Astrocyte of the spinal cord (primary cell): ENCODE measurements around the gene MAGI1.

Source experiments
- DNase-seq: peaks from one replicate; pipeline ENCODE4 v3.0.0; 2011; ENCODE audit warnings: low read depth, low spot score
- H3K4me3 ChIP-seq: 2 replicates; pipeline ENCODE4 v1.5.1; 2011; ENCODE audit warnings: low read depth, mild to moderate bottlenecking, low read length, moderate library complexity
- CTCF ChIP-seq: IDR thresholded peaks from 2 replicates; pipeline ENCODE4 v1.5.1; 2012; ENCODE audit warnings: low read depth, mild to moderate bottlenecking, low read length, inconsistent platforms
- in situ Hi-C: cut with HindIII; loops from 2 replicates; pipeline ENCODE4 v1.10.0; 2017; ENCODE audit warnings: low sequenced_read_pairs

MAGI1 gene

GRCh38 chr3:65534805-65535204 is 503.9 kb downstream of the MAGI1 start:
- no peak for DNase-seq
- in situ Hi-C loops, result no loop called here
- H3K4me3 ChIP-seq, result no peak overlapping the region
- no peak for TF ChIP-seq CTCF

- TF ChIP-seq CTCF, result no peak
- in situ Hi-C loops, result no loop called here
- no peak for DNase-seq
- no peak overlapping the region for H3K4me3 ChIP-seq
Measured at GRCh38 chr3:65532749-65533148, 506.0 kb downstream of the MAGI1 start.

GRCh38 chr3:65532215-65532614 is 506.5 kb downstream of the MAGI1 start:
- no peak for TF ChIP-seq CTCF
- H3K4me3 ChIP-seq, result no peak overlapping the region
- DNase-seq, result no peak
- in situ Hi-C loops, result no loop called here

- no peak for DNase-seq
- in situ Hi-C loops, result no loop called here
- no peak overlapping the region for H3K4me3 ChIP-seq
- TF ChIP-seq CTCF, result no peak
Measured at GRCh38 chr3:65531499-65531898, 507.2 kb downstream of the MAGI1 start.

GRCh38 chr3:65526656-65527055 is 512.1 kb downstream of the MAGI1 start:
- in situ Hi-C loops, result no loop called here
- TF ChIP-seq CTCF, result no peak
- DNase-seq, result no peak
- H3K4me3 ChIP-seq, result no peak overlapping the region

- H3K4me3 ChIP-seq, result no peak overlapping the region
- in situ Hi-C loops, result no loop called here
- no peak for TF ChIP-seq CTCF
- no peak for DNase-seq
Measured at GRCh38 chr3:65524584-65524983, 514.1 kb downstream of the MAGI1 start.

GRCh38 chr3:65523878-65524277 is 514.8 kb downstream of the MAGI1 start:
- DNase-seq, result no peak
- H3K4me3 ChIP-seq, result no peak overlapping the region
- no peak for TF ChIP-seq CTCF
- in situ Hi-C loops, result no loop called here
